Activated B cell treated with CpG ODN at 0.5 μM for 24 hours (primary cell): ENCODE measurements around the gene CHST9. TPM values are rescaled to one million over a fixed set of nuclear protein-coding genes. Genes with fewer than 3 reads are reported as not detected.

Experiments used
- ATAC-seq: fragments of 200-7000 bp; cut with Tn5 transposase; one replicate; pipeline ENCODE4 v1.10.0; 2021; ENCODE audit warnings: low read depth, mild to moderate bottlenecking, moderate library complexity
- CTCF ChIA-PET: fragments of 350-600 bp; sonication (Branson Sonifier 250); formaldehyde crosslinking; loops from one replicate; lab custom pipeline; 2021; ENCODE audit warnings: antibody characterized with exemption; lab: Charles Lee
- POLR2A ChIA-PET: fragments of 350-600 bp; sonication (Branson Sonifier 250); formaldehyde crosslinking; loops from one replicate; lab custom pipeline; 2021; ENCODE audit warnings: antibody characterized with exemption; lab: Charles Lee
- DNase-seq: peaks from one replicate; pipeline ENCODE4 v3.0.0; 2022
- H3K27ac Mint-ChIP-seq: one replicate; pipeline ENCODE4 v1.8.0; 2020; ENCODE audit warnings: mixed read lengths
- H3K27me3 Mint-ChIP-seq: one replicate; pipeline ENCODE4 v1.8.0; 2021; ENCODE audit warnings: mixed read lengths
- H3K36me3 Mint-ChIP-seq: one replicate; pipeline ENCODE4 v1.8.0; 2021; ENCODE audit warnings: low read depth, mixed read lengths
- H3K4me1 Mint-ChIP-seq: one replicate; pipeline ENCODE4 v1.8.0; 2021; ENCODE audit warnings: mixed read lengths
- H3K4me3 Mint-ChIP-seq: one replicate; pipeline ENCODE4 v1.8.0; 2020; ENCODE audit warnings: mild to moderate bottlenecking, mixed read lengths
- H3K9me3 Mint-ChIP-seq: one replicate; pipeline ENCODE4 v1.8.0; 2020; ENCODE audit warnings: mixed read lengths
- CTCF ChIP-seq: fragments of 200-600 bp; IDR thresholded peaks from one replicate; pipeline ENCODE4 v1.8.0; 2022; ENCODE audit warnings: antibody characterized with exemption, mild to moderate bottlenecking
- intact Hi-C: fragments of 100-400 bp; cut with micrococcal nuclease; formaldehyde crosslinking; loops from one replicate; pipeline ENCODE4 v1.15.1; 2024
- total RNA-seq: library from RNA; stranded (reverse); gene quantifications from 2 replicates; pipeline ENCODE4 v1.2.3, GENCODE V29; 2022

The CHST9 gene
- total RNA-seq, 1 donor from 2014 or later, result not detected

GRCh38 chr18:27118973-27119372 lies 66.1 kb downstream of the CHST9 start:
- POLR2A ChIA-PET, result no interaction called here
- H3K27me3 Mint-ChIP-seq, result no peaks in the 10 kb centered on the region
- intact Hi-C loops, result no loop called here
- TF ChIP-seq CTCF, result no peak
- H3K36me3 Mint-ChIP-seq, result no peaks in the 10 kb centered on the region
- H3K27ac Mint-ChIP-seq, result no peak overlapping the region
- ATAC-seq (no peak), DNase-seq (no peak)
- H3K9me3 Mint-ChIP-seq, result peaks cover 5% of the 10 kb centered on the region
- CTCF ChIA-PET, result no interaction called here
- H3K4me1 Mint-ChIP-seq, result no peaks in the 10 kb centered on the region
- no peak overlapping the region for H3K4me3 Mint-ChIP-seq

- ATAC-seq, result no peak
- no peak overlapping the region for H3K27ac Mint-ChIP-seq
- ChIA-PET CTCF (no interaction called here), POLR2A (no interaction called here)
- H3K36me3 Mint-ChIP-seq, result no peaks in the 10 kb centered on the region
- peaks cover 6% of the 10 kb centered on the region for H3K9me3 Mint-ChIP-seq
- no peak for DNase-seq
- no peak for TF ChIP-seq CTCF
- intact Hi-C loops, result no loop called here
- H3K4me1 Mint-ChIP-seq, result no peaks in the 10 kb centered on the region
- no peak overlapping the region for H3K4me3 Mint-ChIP-seq
- no peaks in the 10 kb centered on the region for H3K27me3 Mint-ChIP-seq
Observed at GRCh38 chr18:27114842-27115241, 70.3 kb downstream of the CHST9 start.

- no peak for TF ChIP-seq CTCF
- H3K4me1 Mint-ChIP-seq, result no peaks in the 10 kb centered on the region
- ChIA-PET POLR2A (no interaction called here), CTCF (no interaction called here)
- DNase-seq (no peak), ATAC-seq (no peak)
- H3K9me3 Mint-ChIP-seq, result peaks cover 6% of the 10 kb centered on the region
- H3K27me3 Mint-ChIP-seq, result no peaks in the 10 kb centered on the region
- no peak overlapping the region for H3K27ac Mint-ChIP-seq
- intact Hi-C loops, result no loop called here
- no peaks in the 10 kb centered on the region for H3K36me3 Mint-ChIP-seq
- H3K4me3 Mint-ChIP-seq, result no peak overlapping the region
Observed at GRCh38 chr18:27113358-27113757, 71.8 kb downstream of the CHST9 start.

- no peak for TF ChIP-seq CTCF
- Mint-ChIP-seq H3K36me3 (no peaks in the 10 kb centered on the region), H3K9me3 (peaks cover 3% of the 10 kb centered on the region), H3K27ac (no peak overlapping the region), H3K4me3 (no peak overlapping the region), H3K4me1 (no peaks in the 10 kb centered on the region), H3K27me3 (no peaks in the 10 kb centered on the region)
- DNase-seq, result no peak
- CTCF ChIA-PET, result no interaction called here
- intact Hi-C loops, result no loop called here
- POLR2A ChIA-PET, result no interaction called here
- no peak for ATAC-seq
Observed at GRCh38 chr18:27110319-27110718, 74.8 kb downstream of the CHST9 start.

GRCh38 chr18:27109451-27109850 lies 75.7 kb downstream of the CHST9 start:
- Mint-ChIP-seq H3K4me3 (no peak overlapping the region), H3K9me3 (peaks cover 3% of the 10 kb centered on the region), H3K27me3 (no peaks in the 10 kb centered on the region), H3K4me1 (no peaks in the 10 kb centered on the region), H3K36me3 (no peaks in the 10 kb centered on the region), H3K27ac (no peak overlapping the region)
- DNase-seq (no peak), ATAC-seq (no peak)
- ChIA-PET POLR2A (no interaction called here), CTCF (interaction anchor here (0.6 to 0.7 kb wide), 2 partner anchors 12 to 318 kb away, joined by 4 to 5 read pairs; no protein-coding TSS in a partner anchor)
- no peak for TF ChIP-seq CTCF
- intact Hi-C loops, result no loop called here
